Neural progenitor cell (in vitro differentiated cells): Measurements from ENCODE around the gene NUDT4B.
"Not testable (repeated sequence)": the region's sequence is repeated elsewhere in the genome, so short reads cannot be mapped to it uniquely, and the experiment has no call there.

Source experiments
- CTCF ChIP-seq: fragments of 200-600 bp; sonication (generic); IDR thresholded peaks from 2 replicates; pipeline ENCODE4 v1.5.1; 2017; ENCODE audit warnings: antibody characterized with exemption, mild to moderate bottlenecking
- EZH2 ChIP-seq: fragments of 200-600 bp; sonication (generic); IDR thresholded peaks from 2 replicates; pipeline ENCODE4 v1.6.1; 2017; ENCODE audit warnings: antibody characterized with exemption, mild to moderate bottlenecking, moderate library complexity
- EZH2phosphoT487 ChIP-seq: fragments of 200-600 bp; sonication (generic); IDR thresholded peaks from 2 replicates; pipeline ENCODE4 v1.6.1; 2017; ENCODE audit warnings: antibody characterized with exemption

GRCh38 chr1:148759749-148760148 lies 11.2 kb downstream of the NUDT4B start:
- TF ChIP-seq CTCF, EZH2phosphoT487, EZH2: not testable (repeated sequence)
